Measurements from ENCODE around the gene MRPS10.

Gene MRPS10

DNA sequence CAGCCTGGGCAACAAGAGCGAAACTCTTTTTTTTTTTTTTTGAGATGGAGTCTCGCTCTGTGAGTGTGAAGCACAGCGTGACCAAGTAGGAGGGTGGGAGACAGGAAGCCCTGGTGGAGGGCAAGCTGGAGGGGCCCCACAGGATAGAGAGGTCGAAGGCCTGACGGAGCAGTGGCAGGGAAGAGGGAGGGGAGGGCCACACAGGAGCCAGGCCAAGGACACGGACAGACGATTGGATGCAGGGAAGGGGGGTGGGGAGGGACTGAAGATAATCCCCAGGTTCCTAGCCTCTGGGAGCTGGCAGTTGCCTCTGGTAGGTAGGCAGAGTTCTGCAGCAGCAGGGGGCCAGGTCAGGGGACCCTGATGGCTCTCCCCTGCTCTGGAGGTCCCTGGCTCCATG, 55.3 kb downstream of the MRPS10 start:
- H3K4me2 ChIP-seq (ENCODE audit: low read length), result no peak overlapping the region
- H3K9me3 ChIP-seq (ENCODE audit: insufficient read depth, low read length), result no peaks in the 10 kb centered on the region
- peaks cover 22% of the 10 kb centered on the region for H3K4me1 ChIP-seq (ENCODE audit: low read length)
- no peaks in the 10 kb centered on the region for H3K36me3 ChIP-seq (replicated peaks; ENCODE audit: low read depth, low read length)
- no peak overlapping the region for H3K4me3 ChIP-seq (ENCODE audit: low read length)
- peaks cover 36% of the 10 kb centered on the region for H3K27me3 ChIP-seq (ENCODE audit: low read depth, low read length)
- TF ChIP-seq, protein P1, sequence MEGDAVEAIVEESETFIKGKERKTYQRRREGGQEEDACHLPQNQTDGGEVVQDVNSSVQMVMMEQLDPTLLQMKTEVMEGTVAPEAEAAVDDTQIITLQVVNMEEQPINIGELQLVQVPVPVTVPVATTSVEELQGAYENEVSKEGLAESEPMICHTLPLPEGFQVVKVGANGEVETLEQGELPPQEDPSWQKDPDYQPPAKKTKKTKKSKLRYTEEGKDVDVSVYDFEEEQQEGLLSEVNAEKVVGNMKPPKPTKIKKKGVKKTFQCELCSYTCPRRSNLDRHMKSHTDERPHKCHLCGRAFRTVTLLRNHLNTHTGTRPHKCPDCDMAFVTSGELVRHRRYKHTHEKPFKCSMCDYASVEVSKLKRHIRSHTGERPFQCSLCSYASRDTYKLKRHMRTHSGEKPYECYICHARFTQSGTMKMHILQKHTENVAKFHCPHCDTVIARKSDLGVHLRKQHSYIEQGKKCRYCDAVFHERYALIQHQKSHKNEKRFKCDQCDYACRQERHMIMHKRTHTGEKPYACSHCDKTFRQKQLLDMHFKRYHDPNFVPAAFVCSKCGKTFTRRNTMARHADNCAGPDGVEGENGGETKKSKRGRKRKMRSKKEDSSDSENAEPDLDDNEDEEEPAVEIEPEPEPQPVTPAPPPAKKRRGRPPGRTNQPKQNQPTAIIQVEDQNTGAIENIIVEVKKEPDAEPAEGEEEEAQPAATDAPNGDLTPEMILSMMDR (IDR thresholded peaks at IDR 0.05; ENCODE audit: low read depth, low read length), result no peak
- no peak for TF ChIP-seq EZH2phosphoT487 (IDR thresholded peaks at IDR 0.05; ENCODE audit: low read depth)
- no peak overlapping the region for H2AFZ ChIP-seq (ENCODE audit: low read depth, low read length)
- no peak overlapping the region for H3K9ac ChIP-seq (ENCODE audit: low read length)
- H4K20me1 ChIP-seq (ENCODE audit: insufficient read depth, low read length), result no peaks in the 10 kb centered on the region
- no peaks in the 10 kb centered on the region for H3K79me2 ChIP-seq (ENCODE audit: low read length)
- H3K27ac ChIP-seq (ENCODE audit: low read length), result no peak overlapping the region

- no peak overlapping the region for H3K9ac ChIP-seq (ENCODE audit: low read length)
- no peak overlapping the region for H3K4me3 ChIP-seq (ENCODE audit: low read length)
- no peak overlapping the region for H2AFZ ChIP-seq (ENCODE audit: low read depth, low read length)
- H3K4me2 ChIP-seq (ENCODE audit: low read length), result no peak overlapping the region
- peaks cover 38% of the 10 kb centered on the region for H3K27me3 ChIP-seq (ENCODE audit: low read depth, low read length)
- H3K4me1 ChIP-seq (ENCODE audit: low read length), result peaks cover 10% of the 10 kb centered on the region
- H3K9me3 ChIP-seq (ENCODE audit: insufficient read depth, low read length), result no peaks in the 10 kb centered on the region
- TF ChIP-seq EZH2phosphoT487 (IDR thresholded peaks at IDR 0.05; ENCODE audit: low read depth), result no peak
- TF ChIP-seq, protein P1 (IDR thresholded peaks at IDR 0.05; ENCODE audit: low read depth, low read length), result no peak
- H3K36me3 ChIP-seq (replicated peaks; ENCODE audit: low read depth, low read length), result no peaks in the 10 kb centered on the region
- no peaks in the 10 kb centered on the region for H4K20me1 ChIP-seq (ENCODE audit: insufficient read depth, low read length)
- no peak overlapping the region for H3K27ac ChIP-seq (ENCODE audit: low read length)
- no peaks in the 10 kb centered on the region for H3K79me2 ChIP-seq (ENCODE audit: low read length)
These were observed 58.1 kb downstream of the MRPS10 start for GRCh38 chr6:42159431-42160024.

- H4K20me1 ChIP-seq (ENCODE audit: insufficient read depth, low read length), result no peaks in the 10 kb centered on the region
- no peaks in the 10 kb centered on the region for H3K79me2 ChIP-seq (ENCODE audit: low read length)
- H3K27me3 ChIP-seq (ENCODE audit: low read depth, low read length), result peaks cover 43% of the 10 kb centered on the region
- no peaks in the 10 kb centered on the region for H3K36me3 ChIP-seq (replicated peaks; ENCODE audit: low read depth, low read length)
- H2AFZ ChIP-seq (ENCODE audit: low read depth, low read length), result no peak overlapping the region
- no peaks in the 10 kb centered on the region for H3K9me3 ChIP-seq (ENCODE audit: insufficient read depth, low read length)
- H3K4me3 ChIP-seq (ENCODE audit: low read length), result no peak overlapping the region
- peaks cover 4% of the 10 kb centered on the region for H3K4me1 ChIP-seq (ENCODE audit: low read length)
- H3K9ac ChIP-seq (ENCODE audit: low read length), result no peak overlapping the region
- no peak overlapping the region for H3K27ac ChIP-seq (ENCODE audit: low read length)
- no peak overlapping the region for H3K4me2 ChIP-seq (ENCODE audit: low read length)
- no peak for TF ChIP-seq EZH2phosphoT487 (IDR thresholded peaks at IDR 0.05; ENCODE audit: low read depth)
- TF ChIP-seq, protein P1 (IDR thresholded peaks at IDR 0.05; ENCODE audit: low read depth, low read length), result no peak
These were observed 59.0 kb downstream of the MRPS10 start for GRCh38 chr6:42158631-42159030.

GRCh38 chr6:42158011-42158410, 59.6 kb downstream of the MRPS10 start:
- H4K20me1 ChIP-seq (ENCODE audit: insufficient read depth, low read length), result no peaks in the 10 kb centered on the region
- no peak overlapping the region for H3K4me3 ChIP-seq (ENCODE audit: low read length)
- H3K4me1 ChIP-seq (ENCODE audit: low read length), result no peaks in the 10 kb centered on the region
- H3K4me2 ChIP-seq (ENCODE audit: low read length), result no peak overlapping the region
- H3K36me3 ChIP-seq (replicated peaks; ENCODE audit: low read depth, low read length), result no peaks in the 10 kb centered on the region
- no peaks in the 10 kb centered on the region for H3K79me2 ChIP-seq (ENCODE audit: low read length)
- no peak overlapping the region for H3K9ac ChIP-seq (ENCODE audit: low read length)
- H3K27ac ChIP-seq (ENCODE audit: low read length), result no peak overlapping the region
- H3K27me3 ChIP-seq (ENCODE audit: low read depth, low read length), result peaks cover 38% of the 10 kb centered on the region
- no peaks in the 10 kb centered on the region for H3K9me3 ChIP-seq (ENCODE audit: insufficient read depth, low read length)
- H2AFZ ChIP-seq (ENCODE audit: low read depth, low read length), result no peak overlapping the region
- TF ChIP-seq, protein P1 (IDR thresholded peaks at IDR 0.05; ENCODE audit: low read depth, low read length), result no peak
- TF ChIP-seq EZH2phosphoT487 (IDR thresholded peaks at IDR 0.05; ENCODE audit: low read depth), result no peak
